T1000 (cell line): ENCODE results near the gene APEH.

Experiments used
- DNase-seq: peaks from one replicate; lab custom pipeline; 2025; ENCODE audit warnings: mixed read lengths; lab: John Stamatoyannopoulos, UW

Gene APEH

DNA sequence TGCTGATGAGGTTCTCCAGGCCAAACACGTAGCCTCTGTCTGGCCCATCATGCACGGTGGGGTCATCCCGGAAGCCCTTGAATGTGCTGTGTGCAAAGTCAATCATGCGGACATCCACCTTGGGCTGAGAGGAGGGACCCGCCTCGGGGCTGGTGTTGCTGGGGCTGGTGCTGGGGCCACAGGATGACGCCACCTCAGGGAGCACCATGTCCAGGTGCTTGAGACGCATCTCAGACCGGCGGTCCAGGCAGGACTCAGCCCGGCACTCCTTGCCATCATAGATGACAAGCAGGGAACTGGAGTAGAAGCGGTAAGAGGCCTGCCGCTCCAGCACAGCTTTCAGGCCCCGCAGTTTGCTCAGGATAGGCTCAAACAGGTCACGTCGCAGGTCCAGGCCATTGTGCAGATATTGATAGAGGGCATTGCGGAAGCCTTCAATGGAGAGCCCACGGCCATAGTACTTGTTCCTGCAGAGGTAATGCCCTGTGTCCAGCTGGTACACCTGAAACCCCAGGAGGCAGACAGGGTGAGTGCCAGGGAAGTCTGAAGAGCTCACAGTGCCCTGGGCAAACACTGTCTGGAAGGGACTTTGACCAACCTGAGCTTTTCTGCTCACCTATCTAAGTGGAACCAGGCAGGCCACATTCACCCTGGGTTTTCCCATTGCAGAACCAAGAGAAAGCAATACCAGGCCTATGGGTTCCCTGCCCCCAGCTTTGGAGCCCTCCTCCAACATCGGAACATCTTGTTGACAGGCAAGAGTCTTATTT lies 53.2 kb downstream of the APEH start:
- DNase-seq: no peak

DNA sequence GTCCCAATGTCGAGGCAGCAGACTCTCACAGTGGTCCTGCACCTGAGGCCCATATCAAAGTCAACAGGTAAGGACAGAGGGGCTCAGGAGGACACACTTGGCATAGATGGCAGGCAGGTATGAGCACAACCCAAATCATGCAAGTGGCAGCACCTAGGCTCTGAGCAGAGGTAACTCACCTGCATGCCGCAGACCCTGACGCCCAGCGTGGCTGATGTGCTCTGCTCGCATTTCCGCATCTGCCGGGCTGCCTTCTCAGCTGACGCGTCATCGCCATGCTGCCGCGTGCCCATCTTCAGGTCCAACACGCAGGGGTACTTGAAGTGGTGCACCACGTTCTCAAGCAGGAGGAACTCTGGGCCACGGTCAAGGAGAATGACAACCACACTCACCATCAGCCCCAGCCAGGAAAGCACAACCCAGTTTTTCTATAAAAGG lies 53.8 kb downstream of the APEH start:
- no peak for DNase-seq

DNA sequence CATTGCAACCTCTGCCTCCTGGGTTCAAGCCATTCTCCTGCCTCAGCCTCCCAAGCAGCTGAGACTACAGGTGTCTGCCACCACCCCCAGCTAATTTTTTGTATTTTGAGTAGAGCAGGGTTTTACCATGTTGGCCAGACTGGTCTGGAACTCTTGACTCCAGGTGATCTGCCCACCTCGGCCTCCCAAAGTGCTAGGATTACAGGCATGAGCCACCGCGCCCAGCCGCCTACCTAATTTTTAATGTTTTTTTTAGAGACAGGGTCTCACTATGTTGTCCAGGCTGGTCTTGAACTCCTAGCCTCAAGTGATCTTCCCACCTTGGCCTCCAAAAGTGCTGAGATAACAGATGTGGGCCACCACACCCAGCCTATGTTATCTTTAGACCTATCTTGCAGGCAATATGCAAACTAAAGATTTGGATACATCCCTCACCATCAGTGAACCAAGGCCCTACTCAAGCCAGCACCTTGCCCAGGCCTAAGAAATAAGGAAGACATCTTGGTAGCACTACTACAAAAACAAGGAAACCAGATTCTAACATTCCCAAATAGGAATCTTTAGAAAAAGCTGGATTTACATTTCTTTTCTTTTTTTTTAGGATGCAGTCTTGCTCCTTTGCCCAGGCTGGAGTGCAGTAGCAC lies 55.9 kb downstream of the APEH start:
- DNase-seq: no peak

DNA sequence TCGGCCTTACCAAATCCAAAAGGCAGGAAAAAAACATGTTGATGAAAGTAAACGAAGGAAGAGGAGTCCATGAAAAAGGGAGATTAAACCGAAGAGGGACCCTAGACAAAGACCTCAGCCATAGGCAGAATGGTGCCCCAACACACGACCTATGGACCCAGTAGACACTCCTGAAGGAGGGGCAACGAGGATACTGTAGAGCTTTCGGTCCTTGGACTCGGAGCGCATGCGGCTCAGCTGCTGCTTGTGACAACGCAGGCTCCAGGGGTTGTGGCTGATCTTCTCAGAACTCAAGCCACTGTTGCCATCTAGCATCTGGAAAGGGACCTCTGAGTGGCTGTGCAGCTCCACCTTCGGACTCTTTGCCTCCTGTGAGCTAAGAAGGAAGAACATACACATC lies 58.4 kb downstream of the APEH start:
- no peak for DNase-seq

DNA sequence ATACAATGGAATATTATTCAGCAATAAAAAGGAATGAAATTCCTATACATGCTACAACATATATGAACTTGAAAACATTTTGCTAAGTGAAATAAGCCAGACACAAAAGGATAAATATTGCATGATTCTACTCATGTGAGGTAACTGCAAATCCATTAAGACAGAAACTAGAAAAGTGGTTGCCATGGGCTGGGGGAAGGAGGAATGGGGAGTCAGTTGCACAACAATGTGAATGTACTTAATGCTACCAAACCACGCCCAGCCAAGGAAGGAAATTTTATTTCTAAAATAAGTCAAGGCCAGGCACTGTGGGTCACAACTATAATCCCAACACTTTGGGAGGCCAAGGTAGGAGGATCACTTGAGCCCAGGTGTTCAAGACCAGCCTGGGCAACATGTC lies 59.4 kb downstream of the APEH start:
- DNase-seq: no peak
